GM23248 (cell line): ENCODE measurements around the gene PRSS36. TPM values are rescaled to one million over a fixed set of nuclear protein-coding genes. Genes with fewer than 3 reads are reported as not detected.

Experiments
- DNase-seq: peaks from one replicate; pipeline ENCODE4 v3.0.0-alpha.2; 2015
- H2AFZ ChIP-seq: fragments of 200-600 bp; sonication (generic); 2 replicates; pipeline ENCODE4 v1.6.1; 2016; ENCODE audit warnings: antibody characterized with exemption
- H3F3A ChIP-seq: fragments of 200-600 bp; sonication (generic); 2 replicates; pipeline ENCODE4 v1.6.1; 2016; ENCODE audit warnings: mild to moderate bottlenecking, antibody characterized with exemption, mixed run types; ENCODE audit not compliant: insufficient read depth
- H3K27ac ChIP-seq: fragments of 200-600 bp; sonication (generic); 2 replicates; pipeline ENCODE4 v1.5.1; 2016; ENCODE audit warnings: mild to moderate bottlenecking
- H3K27me3 ChIP-seq: fragments of 200-600 bp; sonication (generic); replicated peaks from 2 replicates; pipeline ENCODE4 v1.6.1; 2016; ENCODE audit warnings: mild to moderate bottlenecking; ENCODE audit not compliant: insufficient read depth
- H3K36me3 ChIP-seq: fragments of 200-600 bp; sonication (generic); 2 replicates; pipeline ENCODE4 v1.6.1; 2016; ENCODE audit warnings: low read depth, mild to moderate bottlenecking
- H3K4me1 ChIP-seq: fragments of 200-600 bp; sonication (generic); 2 replicates; pipeline ENCODE4 v1.6.1; 2016; ENCODE audit warnings: mild to moderate bottlenecking; ENCODE audit not compliant: insufficient read depth
- H3K4me2 ChIP-seq: fragments of 200-600 bp; sonication (generic); one replicate; pipeline ENCODE4 v1.6.1; 2016; ENCODE audit warnings: mild to moderate bottlenecking; ENCODE audit not compliant: unreplicated experiment
- H3K4me3 ChIP-seq: fragments of 200-600 bp; sonication (generic); 2 replicates; pipeline ENCODE4 v1.5.1; 2016; ENCODE audit warnings: mild to moderate bottlenecking
- H3K79me2 ChIP-seq: fragments of 200-600 bp; sonication (generic); 2 replicates; pipeline ENCODE4 v1.6.1; 2016; ENCODE audit warnings: mild to moderate bottlenecking; ENCODE audit not compliant: insufficient read depth
- H3K9ac ChIP-seq: fragments of 200-600 bp; sonication (generic); 2 replicates; pipeline ENCODE4 v1.6.1; 2016; ENCODE audit warnings: mild to moderate bottlenecking
- H3K9me2 ChIP-seq: fragments of 200-600 bp; sonication (generic); 2 replicates; pipeline ENCODE4 v1.6.1; 2016; ENCODE audit warnings: mixed run types, mild to moderate bottlenecking, moderate library complexity; ENCODE audit not compliant: insufficient read depth
- H3K9me3 ChIP-seq: fragments of 200-600 bp; sonication (generic); one replicate; pipeline ENCODE4 v1.6.1; 2017; ENCODE audit warnings: low read depth
- H4K20me1 ChIP-seq: fragments of 200-600 bp; sonication (generic); 2 replicates; pipeline ENCODE4 v1.6.0; 2016; ENCODE audit not compliant: insufficient read depth
- EZH2 ChIP-seq: fragments of 200-600 bp; sonication (generic); IDR thresholded peaks from 2 replicates; pipeline ENCODE4 v1.6.1; 2018; ENCODE audit warnings: antibody characterized with exemption, mild to moderate bottlenecking; ENCODE audit not compliant: insufficient read depth, poor library complexity, severe bottlenecking
- EZH2phosphoT487 ChIP-seq: fragments of 200-600 bp; sonication (generic); IDR thresholded peaks from 2 replicates; pipeline ENCODE4 v1.6.1; 2018; ENCODE audit warnings: antibody characterized with exemption, moderate library complexity, mild to moderate bottlenecking, low read depth; ENCODE audit not compliant: insufficient read depth
- WGBS, 2 experiments: methylation state at CpG; one replicate each; pipeline ENCODE4 v1.1.6; 2015 to 2017; ENCODE audit warnings: low lambda C conversion rate in 2 of 2, low coverage in 1 of 2; ENCODE audit errors: missing lambda C conversion rate in 2 of 2; 5-methylcytosine and 5-hydroxymethylcytosine counted together
- in situ Hi-C: fragments of 300-500 bp; cut with MboI; formaldehyde crosslinking; loops from 2 replicates; pipeline ENCODE4 v1.15.0; 2020
- polyA plus RNA-seq: library from polyadenylated mRNA; unstranded; fragments of >200 nt; fragmentation: Nextera tagmentation; extraction: Ambion mirVana; gene quantifications from 2 replicates; pipeline ENCODE4 v1.2.1, GENCODE V29; 2016
- total RNA-seq: library from RNA; depleted of rRNA; stranded (reverse); fragments of >200 nt; shearing (Covaris generic); gene quantifications from 2 replicates; pipeline ENCODE4 v1.2.3, GENCODE V29; 2014; rRNA removed

The PRSS36 gene
- 0.13 TPM in 1 of 2 replicates, not detected in the other for total RNA-seq
- 0.19 and 2.2 TPM in 2 replicates for polyA plus RNA-seq

DNA sequence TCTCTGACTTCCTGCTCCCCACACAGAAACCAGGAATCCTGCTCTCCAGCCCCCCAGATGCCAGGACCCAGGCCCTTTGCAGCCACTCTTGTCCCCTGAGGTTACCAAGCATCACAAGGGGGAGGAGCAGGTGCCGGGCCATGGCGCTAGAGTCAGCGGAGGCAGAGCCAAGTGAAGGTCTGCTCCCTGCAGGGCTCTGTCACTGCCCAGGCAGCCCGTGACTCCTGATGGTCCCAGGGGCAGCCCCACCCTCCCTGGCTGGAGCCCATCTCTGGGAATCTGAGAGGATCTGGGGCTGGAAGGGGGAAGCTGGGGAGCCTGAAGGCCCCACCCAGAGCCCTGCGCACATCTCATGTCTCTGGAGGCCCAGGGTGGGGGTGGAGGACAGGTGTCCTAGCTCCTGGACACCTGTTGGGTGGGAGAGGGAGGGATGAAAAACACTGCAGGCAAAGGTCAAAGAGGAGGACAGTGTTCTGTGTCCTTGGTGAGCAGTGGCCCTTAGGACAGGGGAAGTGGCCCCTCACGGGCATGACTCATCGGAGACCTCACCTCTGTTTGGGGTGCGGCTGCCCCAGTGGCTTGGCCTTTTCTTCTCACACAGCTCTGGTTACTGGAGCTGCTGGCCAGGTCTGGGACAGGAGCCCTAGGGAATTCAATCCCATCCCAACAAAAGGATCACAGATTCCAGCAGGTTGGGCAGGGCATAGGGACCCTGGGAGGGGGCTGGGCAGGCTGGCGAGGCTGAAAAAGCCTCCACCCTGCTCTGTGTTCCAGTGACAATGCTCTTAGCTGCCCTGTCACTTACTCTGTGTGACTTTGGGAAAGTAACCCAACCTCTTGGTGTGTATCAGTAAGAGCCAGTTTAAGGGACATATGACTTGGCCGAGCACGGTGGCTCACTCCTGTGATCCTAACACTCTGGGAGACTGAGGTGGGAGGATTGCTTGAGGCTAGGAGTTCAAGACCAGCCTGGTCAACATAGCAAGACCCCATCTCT is at the start of gene PRSS36:
Gene PRSS36, minus strand, starts transcription at position 173 of the 997 bp plus-strand sequence. Its CDS starts 31 bp downstream, at position 142.
- H3K9ac ChIP-seq: no peak within 1 kb of the TSS
- no peaks in the 10 kb centered on the region for H3K79me2 ChIP-seq
- in situ Hi-C loops: no loop called here
- no peaks in the 10 kb centered on the region for H3K4me1 ChIP-seq
- H3K4me3 ChIP-seq: no peak within 1 kb of the TSS
- H2AFZ ChIP-seq: no peak within 1 kb of the TSS
- 68 to 80% methylated on average over 10 to 11 of the region's 11 CpGs for WGBS, 2 experiments
- no peaks in the 10 kb centered on the region for H3F3A ChIP-seq
- H3K9me3 ChIP-seq: no peaks in the 10 kb centered on the region
- no peak within 1 kb of the TSS for H3K27ac ChIP-seq
- H3K27me3 ChIP-seq: peaks cover 25% of the 10 kb centered on the region
- no peak for DNase-seq
- no peak within 1 kb of the TSS for H3K4me2 ChIP-seq
- no peaks in the 10 kb centered on the region for H4K20me1 ChIP-seq
- no peaks in the 10 kb centered on the region for H3K9me2 ChIP-seq
- no peaks in the 10 kb centered on the region for H3K36me3 ChIP-seq
- TF ChIP-seq EZH2phosphoT487: no peak
- no peak for TF ChIP-seq EZH2

DNA sequence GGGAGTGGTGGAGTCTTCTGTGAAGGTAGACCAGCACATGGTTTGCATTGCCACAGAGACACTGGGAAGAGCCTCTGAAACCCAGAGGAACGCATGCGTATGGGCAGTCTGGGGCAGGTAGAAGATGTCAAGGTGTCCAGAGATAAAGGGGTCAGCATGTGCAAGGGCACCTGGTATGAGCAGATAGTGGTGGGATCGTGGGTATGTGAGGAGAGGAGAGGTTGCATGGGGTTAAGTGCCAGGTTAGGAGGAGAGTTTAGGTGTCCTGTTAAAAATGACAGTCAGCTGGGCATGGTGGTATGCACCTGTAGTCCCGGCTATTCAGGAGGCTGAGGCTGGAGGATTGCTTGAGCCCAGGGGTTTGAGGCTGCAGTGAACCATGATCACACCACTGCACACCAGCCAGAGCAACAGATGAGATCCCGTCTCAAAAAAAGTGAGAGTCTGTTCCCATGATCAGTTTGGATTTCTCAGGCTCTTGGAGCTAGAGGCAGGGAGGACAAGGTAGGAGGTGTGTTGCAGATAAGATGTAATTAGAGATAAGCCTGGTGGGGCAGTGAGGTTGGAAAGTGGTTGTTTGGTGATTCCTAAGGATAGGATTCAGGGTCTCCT is 49.7 kb upstream of the PRSS36 start:
- Histone ChIP-seq H4K20me1 (0 out of 2 replicates have a peak, but pooled peaks cover 4% of the 10 kb centered on the region), H3K9me3 (no peaks in the 10 kb centered on the region), H3K9me2 (no peaks in the 10 kb centered on the region), H3K9ac (no peak overlapping the region), H3K79me2 (peaks cover 14% of the 10 kb centered on the region), H3K36me3 (peaks cover 28% of the 10 kb centered on the region), H3F3A (peaks cover 67% of the 10 kb centered on the region), H3K4me3 (no peak overlapping the region), H3K27ac (no peak overlapping the region), H3K27me3 (no peaks in the 10 kb centered on the region), H2AFZ (no peak overlapping the region), H3K4me2 (no peak overlapping the region), H3K4me1 (peaks cover 9% of the 10 kb centered on the region; the same call in 1 of the 2 replicates)
- no peak for DNase-seq
- in situ Hi-C loops: loop anchor here (10.0 to 25.0 kb wide), 2 partner anchors 245 to 513 kb away; partner anchors contain the start of gene ZNF843
- TF ChIP-seq EZH2 (no peak), EZH2phosphoT487 (no peak)
- 95 to 97% methylated on average over 5 of the region's 5 CpGs for WGBS, 2 experiments

DNA sequence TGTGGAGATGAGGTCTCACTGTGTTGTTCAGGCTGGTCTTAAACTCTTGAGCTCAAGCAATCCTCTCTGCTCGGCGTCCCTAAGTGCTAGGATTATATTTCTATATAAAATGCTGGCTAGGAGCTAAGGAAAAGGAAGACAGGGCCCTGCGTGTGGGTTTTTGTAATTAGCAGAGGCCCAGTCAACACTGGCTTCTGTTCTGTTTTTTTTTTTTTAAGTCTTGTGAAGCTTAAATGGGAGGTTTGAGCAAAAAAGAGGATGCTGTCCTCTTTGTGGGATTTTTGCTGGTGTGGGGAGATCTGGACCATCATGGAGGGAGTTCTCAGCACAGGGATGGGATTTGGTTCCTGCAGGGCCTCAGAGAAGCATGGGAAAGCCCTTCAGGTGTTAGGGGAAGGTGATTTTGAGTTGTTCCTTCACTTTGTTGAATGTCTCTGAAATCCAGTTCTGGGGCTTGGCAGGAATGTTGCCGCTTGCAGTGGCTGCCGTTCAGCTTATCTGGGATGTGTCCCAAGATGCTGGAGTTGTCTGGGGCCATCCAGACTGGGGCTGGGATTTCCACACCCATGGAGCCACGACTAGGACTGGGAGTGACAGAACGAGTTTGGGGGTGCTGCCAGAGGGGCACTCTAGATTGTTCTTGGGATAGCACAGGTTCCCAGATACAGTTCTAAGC is 48.5 kb upstream of the PRSS36 start:
- Histone ChIP-seq H3K4me2 (no peak overlapping the region), H3K36me3 (peaks cover 40% of the 10 kb centered on the region), H3K9me3 (no peaks in the 10 kb centered on the region), H3K27me3 (no peaks in the 10 kb centered on the region), H3K9ac (no peak overlapping the region), H3F3A (peaks cover 79% of the 10 kb centered on the region), H4K20me1 (0 out of 2 replicates have a peak, but pooled peaks cover 4% of the 10 kb centered on the region), H3K4me1 (peaks cover 9% of the 10 kb centered on the region; the same call in 1 of the 2 replicates), H3K9me2 (no peaks in the 10 kb centered on the region), H3K79me2 (peaks cover 25% of the 10 kb centered on the region), H3K27ac (peak overlapping the region; percentile 20), H2AFZ (no peak overlapping the region), H3K4me3 (no peak overlapping the region)
- DNase-seq: no peak
- in situ Hi-C loops: no loop called here
- 46 to 47% methylated on average over 7 of the region's 7 CpGs for WGBS, 2 experiments
- TF ChIP-seq EZH2: no peak
- no peak for TF ChIP-seq EZH2phosphoT487
